Inflammatory macrophage treated with lipopolysaccharide for 4 hours (primary cell): ENCODE results near the gene FAT2.

Source experiments
- DNase-seq: peaks from one replicate; pipeline ENCODE4 v3.0.0-alpha.2; 2020

Gene FAT2

GRCh38 chr5:151553130-151553670 is 37.9 kb downstream of the FAT2 start:
- no peak for DNase-seq

GRCh38 chr5:151551985-151552384 is 39.1 kb downstream of the FAT2 start:
- no peak for DNase-seq

GRCh38 chr5:151550146-151550545 is 41.0 kb downstream of the FAT2 start:
- no peak for DNase-seq

DNA sequence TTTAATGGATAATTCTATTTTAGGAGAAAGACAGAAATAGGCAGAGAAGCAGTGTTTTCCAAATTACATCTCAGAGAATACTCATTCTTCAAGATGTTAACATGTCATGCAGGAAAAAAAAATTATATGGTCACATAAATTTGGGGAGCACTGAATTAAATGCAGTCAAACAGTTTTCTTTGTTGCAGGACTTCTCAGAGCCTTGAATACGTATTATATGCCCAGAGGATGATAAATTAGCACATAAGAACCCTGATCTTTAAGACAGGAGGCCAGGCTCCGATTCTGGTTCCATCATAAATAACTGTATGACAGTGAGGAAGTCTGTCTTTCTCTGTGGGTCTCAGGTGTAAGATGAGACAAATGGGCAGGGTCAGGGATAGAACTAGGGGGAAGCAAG is 41.4 kb downstream of the FAT2 start:
- DNase-seq, result no peak

- no peak for DNase-seq
These were observed 43.8 kb downstream of the FAT2 start for GRCh38 chr5:151547364-151547763.

GRCh38 chr5:151541571-151541970 is 49.6 kb downstream of the FAT2 start:
- DNase-seq, result peak; percentile 60
